Left ventricle myocardium inferior (tissue), 1 donor: Measurements from ENCODE around the gene LSP1. TPM values are rescaled to one million over a fixed set of nuclear protein-coding genes. Genes with fewer than 3 reads are reported as not detected.
A peak's percentile ranks its signal among the peaks of the same experiment; 100 is the strongest.

Experiments used
- DNase-seq: peaks from one replicate; pipeline ENCODE4 v3.0.0-alpha.2; 2020
- H3K27ac ChIP-seq: fragments of 200-600 bp; replicated peaks from 2 replicates; pipeline ENCODE4 v1.8.0; 2021
- H3K27me3 ChIP-seq: fragments of 200-600 bp; 2 replicates; pipeline ENCODE4 v1.8.0; 2021; ENCODE audit warnings: low read depth
- H3K36me3 ChIP-seq: fragments of 200-600 bp; 2 replicates; pipeline ENCODE4 v1.8.0; 2021
- H3K4me1 ChIP-seq: fragments of 200-600 bp; 2 replicates; pipeline ENCODE4 v1.8.0; 2021
- H3K4me3 ChIP-seq: fragments of 200-600 bp; 2 replicates; pipeline ENCODE4 v1.8.0; 2021; ENCODE audit warnings: mild to moderate bottlenecking, moderate library complexity
- H3K9me3 ChIP-seq: fragments of 200-600 bp; replicated peaks from 2 replicates; pipeline ENCODE4 v1.8.0; 2021
- intact Hi-C: fragments of 100-400 bp; cut with micrococcal nuclease; formaldehyde crosslinking; loops from one replicate; pipeline ENCODE4 v1.11.0; 2022
- total RNA-seq: library from RNA; stranded (reverse); fragmentation: NEBNext Ultra II Directional; extraction: Animal tissue kit (Norgen Biotek cat#: 25700); gene quantifications from one replicate; pipeline ENCODE4 v1.2.1, GENCODE V29; 2021
- TF ChIP-seq, protein P1 (sequence below): fragments of 200-600 bp; IDR thresholded peaks from 2 replicates; pipeline ENCODE4 v1.8.0; 2021; ENCODE audit warnings: antibody characterized with exemption, mild to moderate bottlenecking, borderline replicate concordance
- donor health status: DM: no; HTN: yes; CAD: no; lungs with severe emphysema.

The LSP1 gene
- total RNA-seq, 1 donor from 2014 or later: 19.7 TPM

DNA sequence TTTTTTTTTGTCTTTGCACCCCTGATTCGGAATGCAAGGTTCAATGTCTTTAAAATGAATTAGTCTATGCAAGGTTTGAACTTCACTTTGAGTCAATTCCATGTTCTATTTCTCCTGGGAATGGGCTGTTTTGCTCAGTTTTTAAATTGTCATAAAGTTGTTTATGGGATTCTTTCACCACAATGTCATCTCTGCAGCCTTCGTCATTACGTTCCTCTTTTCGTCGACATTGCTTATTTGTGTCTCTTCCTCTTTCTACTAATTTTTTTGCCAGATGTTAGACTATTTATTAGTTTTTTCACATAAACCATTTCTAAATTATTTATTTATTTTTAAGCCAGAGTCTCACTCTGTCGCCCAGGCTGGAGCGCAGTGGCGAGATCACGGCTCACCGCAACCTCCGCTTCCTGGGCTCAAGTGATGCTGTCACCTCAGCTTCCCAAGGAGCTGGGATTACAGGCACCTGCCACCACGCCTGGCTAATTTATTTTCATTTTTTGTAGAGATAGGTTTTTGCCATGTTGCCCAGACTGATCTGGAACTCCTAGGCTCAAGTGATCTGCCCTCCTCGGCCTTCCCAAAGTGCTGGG lies 59.5 kb downstream of the LSP1 start:
- intact Hi-C loops: no loop called here
- Histone ChIP-seq H3K4me3 (no peak overlapping the region), H3K27ac (peak overlapping the region; percentile 92), H3K4me1 (peaks cover 47% of the 10 kb centered on the region), H3K36me3 (no peaks in the 10 kb centered on the region), H3K27me3 (no peaks in the 10 kb centered on the region), H3K9me3 (no peaks in the 10 kb centered on the region)
- peak; percentile 16 for DNase-seq
- TF ChIP-seq, protein P1, sequence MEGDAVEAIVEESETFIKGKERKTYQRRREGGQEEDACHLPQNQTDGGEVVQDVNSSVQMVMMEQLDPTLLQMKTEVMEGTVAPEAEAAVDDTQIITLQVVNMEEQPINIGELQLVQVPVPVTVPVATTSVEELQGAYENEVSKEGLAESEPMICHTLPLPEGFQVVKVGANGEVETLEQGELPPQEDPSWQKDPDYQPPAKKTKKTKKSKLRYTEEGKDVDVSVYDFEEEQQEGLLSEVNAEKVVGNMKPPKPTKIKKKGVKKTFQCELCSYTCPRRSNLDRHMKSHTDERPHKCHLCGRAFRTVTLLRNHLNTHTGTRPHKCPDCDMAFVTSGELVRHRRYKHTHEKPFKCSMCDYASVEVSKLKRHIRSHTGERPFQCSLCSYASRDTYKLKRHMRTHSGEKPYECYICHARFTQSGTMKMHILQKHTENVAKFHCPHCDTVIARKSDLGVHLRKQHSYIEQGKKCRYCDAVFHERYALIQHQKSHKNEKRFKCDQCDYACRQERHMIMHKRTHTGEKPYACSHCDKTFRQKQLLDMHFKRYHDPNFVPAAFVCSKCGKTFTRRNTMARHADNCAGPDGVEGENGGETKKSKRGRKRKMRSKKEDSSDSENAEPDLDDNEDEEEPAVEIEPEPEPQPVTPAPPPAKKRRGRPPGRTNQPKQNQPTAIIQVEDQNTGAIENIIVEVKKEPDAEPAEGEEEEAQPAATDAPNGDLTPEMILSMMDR: no peak

DNA sequence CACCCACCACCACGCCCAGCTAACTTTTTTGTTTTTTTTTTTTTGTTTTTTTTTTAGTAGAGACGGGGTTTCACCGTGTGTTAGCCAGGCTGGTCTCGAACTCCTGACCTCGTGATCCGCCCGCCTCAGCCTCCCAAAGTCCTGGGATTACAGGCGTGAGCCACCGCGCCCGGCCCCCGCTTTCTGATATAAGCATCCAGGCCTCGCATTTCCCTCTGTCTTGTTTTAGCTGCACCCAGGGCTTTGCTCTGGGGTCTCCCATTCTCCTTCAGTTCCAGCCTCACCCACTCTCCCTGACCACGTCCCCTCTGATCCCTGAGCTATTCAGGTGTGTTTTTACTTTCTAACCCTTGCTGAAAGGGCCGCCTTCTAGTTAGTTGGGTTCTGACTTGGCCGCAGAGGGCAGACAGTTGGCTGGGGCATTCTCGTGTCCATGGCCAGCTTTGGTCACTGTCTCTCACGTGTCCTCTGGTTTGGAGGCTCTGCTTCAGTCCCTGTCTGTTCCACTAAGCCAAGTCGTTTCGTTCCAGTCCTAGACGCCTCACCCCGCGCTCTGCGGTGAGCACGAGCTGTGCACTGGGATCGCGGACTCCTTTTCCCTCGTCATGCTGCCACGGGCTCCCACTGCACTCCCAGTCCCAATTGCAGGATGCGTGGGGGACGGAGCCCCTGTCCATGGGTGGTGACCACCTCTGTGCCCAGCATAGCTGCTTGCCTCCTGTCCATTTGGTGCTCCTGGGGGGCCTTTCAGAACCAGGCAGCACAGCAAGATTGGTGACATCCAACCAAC lies 60.6 kb downstream of the LSP1 start:
- no peak overlapping the region for H3K4me3 ChIP-seq
- H3K36me3 ChIP-seq: no peaks in the 10 kb centered on the region
- no peaks in the 10 kb centered on the region for H3K9me3 ChIP-seq
- no peaks in the 10 kb centered on the region for H3K27me3 ChIP-seq
- TF ChIP-seq, protein P1: no peak
- peak overlapping the region; percentile 92 for H3K27ac ChIP-seq
- DNase-seq: no peak
- intact Hi-C loops: no loop called here
- peaks cover 47% of the 10 kb centered on the region for H3K4me1 ChIP-seq

DNA sequence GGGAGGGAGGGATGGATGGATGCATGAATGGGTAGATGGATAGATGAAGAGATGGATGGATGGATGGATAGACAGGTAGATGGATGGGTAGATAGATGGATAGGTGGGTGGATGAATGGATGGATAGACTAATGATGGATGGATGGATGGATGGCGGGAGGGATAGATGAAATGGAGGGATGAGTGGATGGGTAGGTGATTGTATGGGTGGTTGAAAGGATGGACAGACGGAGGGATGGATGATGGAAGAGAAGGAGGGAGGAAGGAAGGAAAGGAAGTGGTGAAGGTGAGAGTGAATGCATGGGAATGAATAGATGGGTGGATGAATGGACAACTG lies 62.9 kb downstream of the LSP1 start:
- no peak for DNase-seq
- peaks cover 55% of the 10 kb centered on the region for H3K4me1 ChIP-seq
- intact Hi-C loops: loop anchor here (1.0 kb wide), 1 partner anchor 22 kb away; no protein-coding TSS in a partner anchor
- TF ChIP-seq, protein P1: no peak
- no peaks in the 10 kb centered on the region for H3K27me3 ChIP-seq
- no peaks in the 10 kb centered on the region for H3K9me3 ChIP-seq
- no peaks in the 10 kb centered on the region for H3K36me3 ChIP-seq
- H3K27ac ChIP-seq: peak overlapping the region; percentile 92
- H3K4me3 ChIP-seq: peak overlapping the region; percentile 6

DNA sequence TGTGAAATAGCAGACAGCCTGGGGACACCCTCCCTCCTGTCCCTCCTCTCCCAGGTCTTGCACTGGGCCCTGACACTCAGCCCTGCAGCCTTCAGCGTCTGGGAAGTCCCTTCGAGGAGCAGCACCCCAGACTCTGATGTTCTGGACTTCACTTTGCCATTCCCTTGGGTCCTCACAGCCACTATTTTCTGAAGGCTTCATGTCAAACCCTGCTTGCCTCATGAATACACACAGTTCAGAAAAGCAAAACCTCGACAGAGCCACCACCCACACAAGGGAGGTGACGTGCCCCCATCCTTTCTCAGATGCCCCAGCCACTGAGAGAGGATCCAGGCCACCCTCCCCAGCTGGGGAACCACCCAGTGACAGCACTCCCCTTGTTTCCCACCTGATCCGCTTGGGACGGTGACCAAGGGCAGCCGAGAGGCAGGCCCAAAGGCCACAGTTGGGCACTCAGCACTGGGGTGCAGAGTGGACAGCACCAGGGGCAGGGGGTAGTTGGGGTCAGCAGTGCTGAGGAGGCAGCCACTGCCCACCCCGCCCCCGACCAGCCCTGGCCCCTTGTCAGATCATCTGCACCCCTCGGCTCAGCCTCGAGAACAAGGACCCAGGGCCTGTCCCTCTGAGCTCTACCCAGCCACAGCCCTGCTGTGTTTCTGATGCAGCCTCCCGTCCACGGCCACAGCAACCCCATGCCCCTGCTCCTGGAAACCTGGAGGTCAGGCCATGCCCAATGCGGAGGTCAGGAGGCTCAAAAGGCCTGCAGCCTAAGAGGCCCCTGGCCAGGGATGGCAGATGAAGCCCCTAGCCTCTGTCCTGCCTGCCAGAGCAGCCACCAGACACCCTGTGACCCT lies 63.5 kb downstream of the LSP1 start:
- peak overlapping the region; percentile 92 for H3K27ac ChIP-seq
- H3K36me3 ChIP-seq: no peaks in the 10 kb centered on the region
- TF ChIP-seq, protein P1: no peak

DNA sequence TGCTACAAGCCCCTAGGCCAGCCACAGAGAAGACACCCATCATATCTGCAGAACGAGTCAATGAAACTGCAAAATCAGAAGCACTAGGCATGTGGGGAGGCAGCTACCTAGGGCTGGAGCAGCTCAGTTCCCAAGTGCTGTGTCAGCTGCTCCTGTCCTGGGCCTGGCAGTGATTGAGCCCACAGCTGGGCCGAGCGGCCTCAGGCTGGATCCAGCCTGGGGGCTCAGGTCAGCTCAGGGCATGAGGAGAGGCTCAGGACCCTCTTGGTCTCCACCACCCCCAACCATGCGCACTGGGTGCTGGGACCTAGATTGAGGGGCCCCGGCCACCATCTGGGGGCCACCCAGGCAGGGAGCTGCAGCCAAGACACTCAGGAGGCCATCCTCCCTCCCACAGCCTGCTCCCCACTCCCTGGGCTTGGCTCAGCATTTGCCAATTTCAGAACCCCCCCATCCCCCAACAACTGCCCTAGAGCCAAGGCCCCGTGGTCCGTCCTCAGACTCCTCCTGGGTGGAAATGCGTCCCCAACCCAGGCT lies 64.2 kb downstream of the LSP1 start:
- Histone ChIP-seq H3K27ac (peak overlapping the region; percentile 92), H3K36me3 (no peaks in the 10 kb centered on the region), H3K27me3 (no peaks in the 10 kb centered on the region), H3K9me3 (no peaks in the 10 kb centered on the region), H3K4me3 (peak overlapping the region; percentile 57), H3K4me1 (peaks cover 68% of the 10 kb centered on the region)
- intact Hi-C loops: loop anchor here (1.0 kb wide), 1 partner anchor 24 kb away; no protein-coding TSS in a partner anchor
- TF ChIP-seq, protein P1: no peak
- no peak for DNase-seq

More for the DNA sequence above, 63.5 kb downstream of the LSP1 start:
- Histone ChIP-seq H3K9me3 (no peaks in the 10 kb centered on the region), H3K4me3 (peak overlapping the region; percentile 57), H3K4me1 (peaks cover 61% of the 10 kb centered on the region), H3K27me3 (no peaks in the 10 kb centered on the region)
- no peak for DNase-seq
- intact Hi-C loops: loop anchor here (1.0 kb wide), 1 partner anchor 23 kb away; no protein-coding TSS in a partner anchor
